CD14-positive monocyte (primary cell): ENCODE results near the gene CBX4. TPM values are rescaled to one million over a fixed set of nuclear protein-coding genes. Genes with fewer than 3 reads are reported as not detected.

Source experiments
- DNase-seq, 3 donors: peaks; one replicate each; pipeline ENCODE4 v3.0.0-alpha.2; 2011 to 2022
- H2AFZ ChIP-seq: 2 replicates; pipeline ENCODE4 v1.6.0; 2012; ENCODE audit warnings: mild to moderate bottlenecking, low read depth, low read length, inconsistent platforms; ENCODE audit not compliant: insufficient read depth, poor library complexity, severe bottlenecking
- H3K27ac ChIP-seq, 2 donors: 1 replicate in 1 of 2; 2 replicates in 1 of 2; pipeline ENCODE4 v1.5.1; 2012 to 2013; ENCODE audit warnings: low read length in 2 of 2, control low read depth in 1 of 2, inconsistent platforms in 1 of 2, low read depth in 1 of 2, mild to moderate bottlenecking in 1 of 2
- H3K27me3 ChIP-seq, 2 donors: one replicate each; pipeline versions ENCODE4 v1.6.0 to v1.6.1; 2011 to 2013; ENCODE audit warnings: low read length in 2 of 2; ENCODE audit not compliant: control insufficient read depth in 2 of 2, insufficient read depth in 2 of 2
- H3K36me3 ChIP-seq, 2 donors: replicated peaks in 1 of 2; 1 replicate in 1 of 2; 2 replicates in 1 of 2; pipeline versions ENCODE4 v1.5.1 to v1.6.1; 2012 to 2013; ENCODE audit warnings: low read length in 2 of 2, control low read depth in 1 of 2, inconsistent platforms in 1 of 2, mild to moderate bottlenecking in 1 of 2; ENCODE audit not compliant: insufficient read depth in 2 of 2, control insufficient read depth in 1 of 2
- H3K4me1 ChIP-seq, 2 donors: 1 replicate in 1 of 2; 2 replicates in 1 of 2; pipeline versions ENCODE4 v1.5.1 to v1.6.1; 2012 to 2013; ENCODE audit warnings: low read length in 2 of 2, control low read depth in 1 of 2, inconsistent platforms in 1 of 2, mild to moderate bottlenecking in 1 of 2, moderate library complexity in 1 of 2; ENCODE audit not compliant: insufficient read depth in 2 of 2, control insufficient read depth in 1 of 2
- H3K4me2 ChIP-seq: replicated peaks from 2 replicates; pipeline ENCODE3; 2012; ENCODE audit warnings: low read length, moderate library complexity, mild to moderate bottlenecking; ENCODE audit not compliant: poor library complexity, severe bottlenecking; ENCODE audit errors: extremely low read depth
- H3K4me3 ChIP-seq, 3 experiments: fragments of 200-600 bp in 1 of 3; sonication (generic) in 1 of 3; replicated peaks in 1 of 3; 1 replicate in 2 of 3; 2 replicates in 1 of 3; pipeline ENCODE4 v1.5.1; 2011 to 2013; ENCODE audit warnings: low read length in 3 of 3, mild to moderate bottlenecking in 3 of 3, control low read depth in 2 of 3, low read depth in 2 of 3, inconsistent platforms in 1 of 3, moderate library complexity in 1 of 3
- H3K79me2 ChIP-seq: 2 replicates; pipeline ENCODE4 v1.6.0; 2012; ENCODE audit warnings: mild to moderate bottlenecking, control low read depth, inconsistent platforms, low read length, moderate library complexity; ENCODE audit not compliant: insufficient read depth
- H3K9ac ChIP-seq: 2 replicates; pipeline ENCODE4 v1.6.0; 2017; ENCODE audit warnings: low read length, mild to moderate bottlenecking; ENCODE audit not compliant: insufficient read depth, poor library complexity, severe bottlenecking
- H3K9me3 ChIP-seq, 2 donors: replicated peaks in 1 of 2; 1 replicate in 1 of 2; 2 replicates in 1 of 2; pipeline versions ENCODE4 v1.5.1 to v1.6.1; 2012 to 2013; ENCODE audit warnings: low read length in 2 of 2, control low read depth in 1 of 2; ENCODE audit not compliant: control insufficient read depth in 1 of 2, insufficient read depth in 1 of 2
- H4K20me1 ChIP-seq: 2 replicates; pipeline ENCODE4 v1.6.0; 2012; ENCODE audit warnings: mild to moderate bottlenecking, low read length, control low read depth, moderate library complexity; ENCODE audit not compliant: insufficient read depth
- H3K27ac Mint-ChIP-seq, 7 donors: one replicate each; pipeline ENCODE4 v1.8.0; 2020; ENCODE audit warnings: mild to moderate bottlenecking in 7 of 7, mixed read lengths in 7 of 7, moderate library complexity in 6 of 7, inconsistent platforms in 2 of 7
- H3K27me3 Mint-ChIP-seq, 3 donors: one replicate each; pipeline ENCODE4 v1.8.0; 2021 to 2022; ENCODE audit warnings: low read depth in 3 of 3, mild to moderate bottlenecking in 3 of 3, mixed read lengths in 3 of 3, moderate library complexity in 3 of 3, inconsistent platforms in 1 of 3
- H3K36me3 Mint-ChIP-seq, 2 donors: one replicate each; pipeline ENCODE4 v1.8.0; 2020; ENCODE audit warnings: mixed read lengths in 2 of 2, inconsistent platforms in 1 of 2, mild to moderate bottlenecking in 1 of 2
- H3K4me1 Mint-ChIP-seq: one replicate; pipeline ENCODE4 v1.8.0; 2020; ENCODE audit warnings: mild to moderate bottlenecking, mixed read lengths
- H3K4me3 Mint-ChIP-seq, 2 donors: one replicate each; pipeline ENCODE4 v1.8.0; 2020; ENCODE audit warnings: mild to moderate bottlenecking in 2 of 2, mixed read lengths in 2 of 2, moderate library complexity in 1 of 2
- H3K9me3 Mint-ChIP-seq, 7 donors: one replicate each; pipeline ENCODE4 v1.8.0; 2020 to 2022; ENCODE audit warnings: mixed read lengths in 7 of 7, mild to moderate bottlenecking in 6 of 7, moderate library complexity in 6 of 7, inconsistent platforms in 2 of 7
- WGBS: methylation state at CpG from one replicate; pipeline ENCODE4 v1.1.5; 2013; ENCODE audit warnings: missing lambda C conversion rate; ENCODE audit not compliant: insufficient coverage; 5-methylcytosine and 5-hydroxymethylcytosine counted together
- intact Hi-C, 2 donors: fragments of 100-400 bp; cut with micrococcal nuclease; formaldehyde crosslinking; loops; one replicate each; pipeline versions ENCODE4 v1.15.0 to v1.15.1; 2023
- polyA plus RNA-seq, 3 donors: library from polyadenylated mRNA; depleted of rRNA in 1 of 3; unstranded in 2 of 3; stranded (reverse) in 1 of 3; fragments of 300-500 nt in 2 of 3; fragments of >200 nt in 1 of 3; fragmentation: Illumina TruSeq in 2 of 3; gene quantifications; 1 replicate in 2 of 3; 2 replicates in 1 of 3; pipeline ENCODE4 v1.2.3, GENCODE V29; 2012 to 2021
- TF ChIP-seq, protein P1 (sequence below): fragments of 200-600 bp; IDR thresholded peaks from one replicate; pipeline ENCODE4 v1.8.0; 2022; ENCODE audit warnings: antibody characterized with exemption, mild to moderate bottlenecking

Gene CBX4
- polyA plus RNA-seq, 3 donors = 1.4 to 82.8 (median 3.6) TPM

DNA sequence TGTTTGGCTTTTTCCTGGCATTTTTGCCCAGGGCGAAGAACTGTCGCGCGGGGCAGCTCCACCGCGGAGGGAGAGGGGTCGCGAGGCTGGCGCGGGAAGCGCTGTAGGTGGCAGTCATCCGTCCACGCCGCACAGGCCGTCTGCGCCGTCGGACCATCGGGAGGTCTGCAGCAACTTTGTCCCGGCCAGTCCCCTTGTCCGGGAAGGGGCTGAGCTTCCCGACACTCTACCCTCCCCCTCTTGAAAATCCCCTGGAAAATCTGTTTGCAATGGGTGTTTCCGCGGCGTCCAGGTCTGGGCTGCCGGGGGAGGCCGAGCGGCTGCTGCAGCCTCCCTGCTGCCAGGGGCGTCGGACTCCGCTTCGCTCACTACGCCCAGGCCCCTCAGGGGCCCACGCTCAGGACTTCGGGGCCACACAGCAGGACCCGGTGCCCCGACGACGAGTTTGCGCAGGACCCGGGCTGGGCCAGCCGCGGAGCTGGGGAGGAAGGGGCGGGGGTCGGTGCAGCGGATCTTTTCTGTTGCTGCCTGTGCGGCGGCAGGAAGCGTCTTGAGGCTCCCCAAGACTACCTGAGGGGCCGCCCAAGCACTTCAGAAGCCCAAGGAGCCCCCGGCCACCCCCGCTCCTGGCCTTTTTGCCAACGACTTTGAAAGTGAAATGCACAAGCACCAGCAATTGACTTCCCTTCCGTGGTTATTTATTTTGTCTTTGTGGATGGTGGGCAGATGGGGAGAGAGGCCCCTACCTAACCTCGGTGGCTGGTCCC lies 2.3 kb upstream of the CBX4 start:
- H2AFZ ChIP-seq = no peak overlapping the region
- peaks cover 3 to 8% of the 10 kb centered on the region in 2 donors for H3K36me3 Mint-ChIP-seq
- H3K9me3 Mint-ChIP-seq = peaks cover 0 to 44% (median 18%) of the 10 kb centered on the region in 7 donors
- H3K27me3 ChIP-seq = peaks cover 36 to 62% of the 10 kb centered on the region in 2 donors
- H3K27me3 Mint-ChIP-seq = peaks cover 57 to 69% (median 59%) of the 10 kb centered on the region in 3 donors
- no peak overlapping the region for H3K4me2 ChIP-seq
- DNase-seq = no peak
- peak overlapping the region in 1 of 2 donors; percentile 86 for H3K4me3 Mint-ChIP-seq
- TF ChIP-seq, protein P1, sequence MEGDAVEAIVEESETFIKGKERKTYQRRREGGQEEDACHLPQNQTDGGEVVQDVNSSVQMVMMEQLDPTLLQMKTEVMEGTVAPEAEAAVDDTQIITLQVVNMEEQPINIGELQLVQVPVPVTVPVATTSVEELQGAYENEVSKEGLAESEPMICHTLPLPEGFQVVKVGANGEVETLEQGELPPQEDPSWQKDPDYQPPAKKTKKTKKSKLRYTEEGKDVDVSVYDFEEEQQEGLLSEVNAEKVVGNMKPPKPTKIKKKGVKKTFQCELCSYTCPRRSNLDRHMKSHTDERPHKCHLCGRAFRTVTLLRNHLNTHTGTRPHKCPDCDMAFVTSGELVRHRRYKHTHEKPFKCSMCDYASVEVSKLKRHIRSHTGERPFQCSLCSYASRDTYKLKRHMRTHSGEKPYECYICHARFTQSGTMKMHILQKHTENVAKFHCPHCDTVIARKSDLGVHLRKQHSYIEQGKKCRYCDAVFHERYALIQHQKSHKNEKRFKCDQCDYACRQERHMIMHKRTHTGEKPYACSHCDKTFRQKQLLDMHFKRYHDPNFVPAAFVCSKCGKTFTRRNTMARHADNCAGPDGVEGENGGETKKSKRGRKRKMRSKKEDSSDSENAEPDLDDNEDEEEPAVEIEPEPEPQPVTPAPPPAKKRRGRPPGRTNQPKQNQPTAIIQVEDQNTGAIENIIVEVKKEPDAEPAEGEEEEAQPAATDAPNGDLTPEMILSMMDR = no peak
- H3K27ac ChIP-seq = no peak overlapping the region
- intact Hi-C loops = loop anchor here in 1 of 2 donors (2.0 kb wide), 1 partner anchor 43 kb away; no protein-coding TSS in a partner anchor
- H3K9ac ChIP-seq = no peak overlapping the region
- peaks cover 59% of the 10 kb centered on the region for H3K4me1 Mint-ChIP-seq
- H3K4me3 ChIP-seq = no peak overlapping the region
- peak overlapping the region in 2 of 7 donors; percentile 36 to 58 for H3K27ac Mint-ChIP-seq
- H3K79me2 ChIP-seq = peaks cover 21% of the 10 kb centered on the region
- no peaks in the 10 kb centered on the region for H3K36me3 ChIP-seq
- WGBS = 4% methylated on average over 46 of the region's 55 CpGs
- peaks cover 40% of the 10 kb centered on the region for H4K20me1 ChIP-seq
- H3K9me3 ChIP-seq = peaks cover 15 to 18% of the 10 kb centered on the region in 2 donors
- H3K4me1 ChIP-seq = peaks cover 75 to 86% of the 10 kb centered on the region in 2 donors

DNA sequence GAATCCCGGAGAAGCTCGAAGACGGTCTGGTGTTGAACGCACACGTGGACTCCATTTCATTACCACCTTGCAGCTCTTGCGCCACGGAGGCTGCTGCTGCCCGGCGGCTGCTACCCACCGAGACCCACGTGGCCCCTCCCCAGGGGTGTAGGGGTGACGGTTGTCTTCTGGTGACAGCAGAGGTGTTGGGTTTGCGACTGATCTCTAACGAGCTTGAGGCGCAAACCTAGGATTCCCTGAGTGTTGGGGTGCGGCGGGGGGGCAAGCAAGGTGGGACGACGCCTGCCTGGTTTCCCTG lies 1.7 kb upstream of the CBX4 start:
- peak overlapping the region in 1 of 3 experiments; percentile 63 for H3K4me3 ChIP-seq
- H3K27me3 Mint-ChIP-seq = peaks cover 51 to 63% (median 53%) of the 10 kb centered on the region in 3 donors
- H3K9me3 ChIP-seq = peaks cover 15 to 18% of the 10 kb centered on the region in 2 donors
- DNase-seq = no peak
- H3K27me3 ChIP-seq = peaks cover 33 to 56% of the 10 kb centered on the region in 2 donors
- peaks cover 0 to under 1% of the 10 kb centered on the region in 2 donors for H3K36me3 ChIP-seq
- 1% methylated on average over 9 of the region's 19 CpGs for WGBS
- H3K36me3 Mint-ChIP-seq = peaks cover 3 to 8% of the 10 kb centered on the region in 2 donors
- TF ChIP-seq, protein P1 = no peak
- peak overlapping the region; percentile 69 for H3K4me2 ChIP-seq
- H3K27ac Mint-ChIP-seq = no peak overlapping the region
- H3K4me1 ChIP-seq = peaks cover 80 to 89% of the 10 kb centered on the region in 2 donors
- H3K9ac ChIP-seq = no peak overlapping the region
- H3K27ac ChIP-seq = no peak overlapping the region
- H3K79me2 ChIP-seq = peaks cover 27% of the 10 kb centered on the region
- H3K9me3 Mint-ChIP-seq = peaks cover 0 to 44% (median 18%) of the 10 kb centered on the region in 7 donors
- H2AFZ ChIP-seq = peak overlapping the region; percentile 61
- H4K20me1 ChIP-seq = peaks cover 46% of the 10 kb centered on the region
- H3K4me1 Mint-ChIP-seq = peaks cover 62% of the 10 kb centered on the region
- intact Hi-C loops = no loop called here
- peak overlapping the region in 1 of 2 donors; percentile 82 for H3K4me3 Mint-ChIP-seq
